Hepatocyte (in vitro differentiated cells): ENCODE measurements around the gene ZNF761.
"Not testable (repeated sequence)": the region's sequence is repeated elsewhere in the genome, so short reads cannot be mapped to it uniquely, and the experiment has no call there.

Experiments
- EZH2 ChIP-seq: fragments of 200-600 bp; sonication (generic); IDR thresholded peaks from 2 replicates; pipeline ENCODE4 v1.6.1; 2016; ENCODE audit warnings: antibody characterized with exemption, mild to moderate bottlenecking, borderline replicate concordance
- EZH2phosphoT487 ChIP-seq: fragments of 200-600 bp; sonication (generic); IDR thresholded peaks from one replicate; pipeline ENCODE4 v1.6.1; 2018; ENCODE audit warnings: antibody characterized with exemption, mild to moderate bottlenecking, low read depth, moderate library complexity; ENCODE audit not compliant: unreplicated experiment, severe bottlenecking
- TF ChIP-seq, protein P1 (sequence below): fragments of 200-600 bp; sonication (generic); IDR thresholded peaks from 2 replicates; pipeline ENCODE4 v1.5.1; 2016; ENCODE audit warnings: antibody characterized with exemption, mild to moderate bottlenecking; ENCODE audit not compliant: poor library complexity

DNA sequence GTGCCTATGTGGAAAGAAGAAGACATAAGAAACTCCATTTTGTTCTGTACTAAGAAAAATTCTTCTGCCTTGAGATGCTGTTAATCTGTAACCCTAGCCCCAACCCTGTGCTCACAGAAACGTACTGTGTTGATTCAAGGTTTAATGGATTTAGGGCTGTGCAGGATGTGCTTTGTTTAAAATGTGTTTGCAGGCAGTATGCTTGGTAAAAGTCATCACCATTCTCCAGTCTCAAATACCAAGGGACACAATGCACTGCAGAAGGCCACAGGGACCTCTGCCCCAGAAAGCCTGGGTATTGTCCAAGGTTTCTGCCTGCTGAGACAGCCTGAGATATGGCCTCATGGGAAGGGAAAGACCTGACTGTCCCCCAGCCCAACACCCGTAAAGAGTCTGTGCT is 12.0 kb downstream of the ZNF761 start:
- not testable (repeated sequence) for TF ChIP-seq EZH2, EZH2phosphoT487
- TF ChIP-seq, protein P1, sequence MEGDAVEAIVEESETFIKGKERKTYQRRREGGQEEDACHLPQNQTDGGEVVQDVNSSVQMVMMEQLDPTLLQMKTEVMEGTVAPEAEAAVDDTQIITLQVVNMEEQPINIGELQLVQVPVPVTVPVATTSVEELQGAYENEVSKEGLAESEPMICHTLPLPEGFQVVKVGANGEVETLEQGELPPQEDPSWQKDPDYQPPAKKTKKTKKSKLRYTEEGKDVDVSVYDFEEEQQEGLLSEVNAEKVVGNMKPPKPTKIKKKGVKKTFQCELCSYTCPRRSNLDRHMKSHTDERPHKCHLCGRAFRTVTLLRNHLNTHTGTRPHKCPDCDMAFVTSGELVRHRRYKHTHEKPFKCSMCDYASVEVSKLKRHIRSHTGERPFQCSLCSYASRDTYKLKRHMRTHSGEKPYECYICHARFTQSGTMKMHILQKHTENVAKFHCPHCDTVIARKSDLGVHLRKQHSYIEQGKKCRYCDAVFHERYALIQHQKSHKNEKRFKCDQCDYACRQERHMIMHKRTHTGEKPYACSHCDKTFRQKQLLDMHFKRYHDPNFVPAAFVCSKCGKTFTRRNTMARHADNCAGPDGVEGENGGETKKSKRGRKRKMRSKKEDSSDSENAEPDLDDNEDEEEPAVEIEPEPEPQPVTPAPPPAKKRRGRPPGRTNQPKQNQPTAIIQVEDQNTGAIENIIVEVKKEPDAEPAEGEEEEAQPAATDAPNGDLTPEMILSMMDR, result not testable (repeated sequence)
